22Rv1 (cell line): ENCODE measurements around the gene NLK.

Experiments used
- H3K27ac ChIP-seq: fragments of 450-650 bp; 2 replicates; pipeline ENCODE4 v1.5.1; 2017
- CTCF ChIP-seq: fragments of 450-650 bp; IDR thresholded peaks from 2 replicates; pipeline ENCODE4 v1.5.1; 2017; ENCODE audit warnings: mild to moderate bottlenecking
- ZFX ChIP-seq: fragments of 450-650 bp; IDR thresholded peaks from 2 replicates; pipeline ENCODE4 v1.6.1; 2017; ENCODE audit warnings: antibody characterized with exemption, borderline replicate concordance

Gene NLK

GRCh38 chr17:28046034-28046825 lies 3.8 kb downstream of the NLK start:
- no peak overlapping the region for H3K27ac ChIP-seq
- TF ChIP-seq ZFX (no peak), CTCF (no peak)

GRCh38 chr17:28047806-28048205 lies 5.3 kb downstream of the NLK start:
- H3K27ac ChIP-seq = no peak overlapping the region
- no peak for TF ChIP-seq ZFX
- TF ChIP-seq CTCF = no peak

- no peak overlapping the region for H3K27ac ChIP-seq
- TF ChIP-seq CTCF = no peak
- TF ChIP-seq ZFX = no peak
Measured at GRCh38 chr17:28049071-28049470, 6.6 kb downstream of the NLK start.

GRCh38 chr17:28053044-28053670 lies 10.7 kb downstream of the NLK start:
- TF ChIP-seq ZFX (no peak), CTCF (no peak)
- H3K27ac ChIP-seq = no peak overlapping the region

GRCh38 chr17:28053725-28054124 lies 11.2 kb downstream of the NLK start:
- TF ChIP-seq ZFX = no peak
- TF ChIP-seq CTCF = no peak

GRCh38 chr17:28055546-28056275 lies 13.2 kb downstream of the NLK start:
- H3K27ac ChIP-seq = peak overlapping the region; percentile 22; the same call in 1 of the 2 replicates
- no peak for TF ChIP-seq ZFX
- TF ChIP-seq CTCF = no peak

More at GRCh38 chr17:28053725-28054124, 11.2 kb downstream of the NLK start:
- H3K27ac ChIP-seq = no peak overlapping the region

- TF ChIP-seq ZFX = no peak
- no peak for TF ChIP-seq CTCF
- H3K27ac ChIP-seq = peak overlapping the region; percentile 22; the same call in 1 of the 2 replicates
Measured at GRCh38 chr17:28056276-28056620, 13.8 kb downstream of the NLK start.
